Thyroid gland (tissue), 4 donors: ENCODE results near the gene HELLS. TPM values are rescaled to one million over a fixed set of nuclear protein-coding genes. Genes with fewer than 3 reads are reported as not detected.

ENCODE experiments used
- DNase-seq, 2 donors: peaks; one replicate each; pipeline ENCODE4 v3.0.0-alpha.2; 2019
- H3K27ac ChIP-seq, 3 donors: fragments of 200-600 bp; sonication (generic); 1 replicate in 2 of 3; 2 replicates in 1 of 3; pipeline ENCODE4 v1.5.1; 2016 to 2019; ENCODE audit warnings: mild to moderate bottlenecking in 1 of 3, moderate library complexity in 1 of 3
- H3K27me3 ChIP-seq: fragments of 200-600 bp; sonication (generic); one replicate; pipeline ENCODE4 v1.5.1; 2019
- H3K36me3 ChIP-seq, 2 donors: fragments of 200-600 bp; sonication (generic); one replicate each; pipeline ENCODE4 v1.5.1; 2016 to 2019
- H3K4me1 ChIP-seq, 2 donors: fragments of 200-600 bp; sonication (generic); one replicate each; pipeline ENCODE4 v1.5.1; 2017 to 2019
- H3K4me3 ChIP-seq, 3 donors: fragments of 200-600 bp; sonication (generic); replicated peaks in 1 of 3; 1 replicate in 2 of 3; 2 replicates in 1 of 3; pipeline ENCODE4 v1.5.1; 2016; ENCODE audit warnings: mild to moderate bottlenecking in 1 of 3
- H3K9me3 ChIP-seq: fragments of 200-600 bp; sonication (generic); one replicate; pipeline ENCODE4 v1.5.1; 2017
- POLR2A ChIP-seq, 2 donors: fragments of 450-650 bp; IDR thresholded peaks; one replicate each; pipeline ENCODE4 v1.6.1; 2017; ENCODE audit warnings: antibody characterized with exemption in 2 of 2, mild to moderate bottlenecking in 2 of 2, moderate library complexity in 1 of 2
- WGBS, 2 donors: methylation state at CpG; one replicate each; pipeline ENCODE4 v1.1.5; 2017; 5-methylcytosine and 5-hydroxymethylcytosine counted together
- intact Hi-C: fragments of 100-400 bp; cut with DNase I; formaldehyde crosslinking; loops from one replicate; pipeline ENCODE4 v1.15.1; 2023
- total RNA-seq, 4 donors: library from RNA; depleted of rRNA; stranded (reverse); fragments of >200 nt; gene quantifications; one replicate each; pipeline ENCODE4 v1.2.3, GENCODE V29; 2016
- TF ChIP-seq, protein P1 (sequence below), 6 experiments: fragments of 200-600 bp in 3 of 6; fragments of 450-650 bp in 3 of 6; sonication (generic) in 3 of 6; IDR thresholded peaks; one replicate each; pipeline ENCODE4 v1.5.1; 2016 to 2019; ENCODE audit warnings: antibody characterized with exemption in 6 of 6, mild to moderate bottlenecking in 2 of 6, inconsistent platforms in 1 of 6, moderate library complexity in 1 of 6

HELLS gene
- total RNA-seq, 4 donors from 2014 or later, result 2.7 to 11.2 (median 8.4) TPM

DNA sequence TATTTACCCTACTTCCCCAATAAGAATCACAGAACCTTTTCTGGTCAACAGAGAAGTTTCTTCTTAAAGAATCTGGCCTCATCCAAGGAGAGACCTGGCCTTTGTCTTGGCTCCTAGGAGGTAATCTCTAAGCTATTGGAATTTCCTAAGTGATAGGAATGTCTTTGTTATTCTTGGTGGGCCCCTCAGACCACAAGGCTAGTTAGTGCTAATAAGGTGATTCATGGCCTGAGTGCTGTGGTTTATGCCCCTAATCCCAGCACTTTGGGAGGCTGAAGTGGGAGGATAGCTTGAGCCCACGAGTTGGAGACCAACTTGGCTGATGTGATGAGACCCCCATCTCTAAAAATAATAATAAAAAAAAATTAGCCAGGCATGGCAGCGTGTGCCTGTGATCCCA, 78.0 kb downstream of the HELLS start:
- H3K36me3 ChIP-seq, result no peaks in the 10 kb centered on the region
- no peaks in the 10 kb centered on the region for H3K9me3 ChIP-seq
- TF ChIP-seq POLR2A (IDR thresholded peaks at IDR 0.05), result no peak
- TF ChIP-seq, protein P1, sequence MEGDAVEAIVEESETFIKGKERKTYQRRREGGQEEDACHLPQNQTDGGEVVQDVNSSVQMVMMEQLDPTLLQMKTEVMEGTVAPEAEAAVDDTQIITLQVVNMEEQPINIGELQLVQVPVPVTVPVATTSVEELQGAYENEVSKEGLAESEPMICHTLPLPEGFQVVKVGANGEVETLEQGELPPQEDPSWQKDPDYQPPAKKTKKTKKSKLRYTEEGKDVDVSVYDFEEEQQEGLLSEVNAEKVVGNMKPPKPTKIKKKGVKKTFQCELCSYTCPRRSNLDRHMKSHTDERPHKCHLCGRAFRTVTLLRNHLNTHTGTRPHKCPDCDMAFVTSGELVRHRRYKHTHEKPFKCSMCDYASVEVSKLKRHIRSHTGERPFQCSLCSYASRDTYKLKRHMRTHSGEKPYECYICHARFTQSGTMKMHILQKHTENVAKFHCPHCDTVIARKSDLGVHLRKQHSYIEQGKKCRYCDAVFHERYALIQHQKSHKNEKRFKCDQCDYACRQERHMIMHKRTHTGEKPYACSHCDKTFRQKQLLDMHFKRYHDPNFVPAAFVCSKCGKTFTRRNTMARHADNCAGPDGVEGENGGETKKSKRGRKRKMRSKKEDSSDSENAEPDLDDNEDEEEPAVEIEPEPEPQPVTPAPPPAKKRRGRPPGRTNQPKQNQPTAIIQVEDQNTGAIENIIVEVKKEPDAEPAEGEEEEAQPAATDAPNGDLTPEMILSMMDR (IDR thresholded peaks at IDR 0.05), result no peak
- H3K27me3 ChIP-seq, result no peaks in the 10 kb centered on the region
- H3K4me3 ChIP-seq, result no peak overlapping the region
- no peak overlapping the region for H3K27ac ChIP-seq
- WGBS, 2 donors, result 71 to 76% methylated on average over 2 of the region's 2 CpGs
- DNase-seq, result no peak
- intact Hi-C loops, result no loop called here
- H3K4me1 ChIP-seq, result no peaks in the 10 kb centered on the region

DNA sequence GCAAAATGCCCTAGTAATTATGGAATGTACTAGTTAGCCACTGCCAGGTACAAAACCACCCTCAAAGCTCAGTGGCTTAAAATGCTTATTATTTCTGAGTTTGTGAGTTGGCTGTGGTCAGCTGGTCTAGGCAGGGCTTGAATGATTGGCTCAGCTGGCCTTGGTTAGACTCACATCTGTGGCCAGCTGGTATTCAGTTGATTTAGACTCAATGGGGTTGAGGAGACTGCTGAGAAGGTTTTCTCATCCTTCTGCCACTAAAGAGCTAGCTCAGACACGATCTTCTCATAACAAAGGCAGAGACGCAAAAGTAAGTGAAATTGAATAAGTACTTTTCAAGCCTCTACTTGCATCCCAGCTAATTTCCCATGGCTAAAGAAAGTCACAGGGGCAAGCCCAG, 80.9 kb downstream of the HELLS start:
- Histone ChIP-seq H3K36me3 (no peaks in the 10 kb centered on the region), H3K9me3 (no peaks in the 10 kb centered on the region), H3K4me3 (no peak overlapping the region), H3K4me1 (no peaks in the 10 kb centered on the region), H3K27me3 (no peaks in the 10 kb centered on the region), H3K27ac (no peak overlapping the region)
- 52 to 71% methylated on average over 2 of the region's 2 CpGs for WGBS, 2 donors
- no peak for DNase-seq
- no peak for TF ChIP-seq POLR2A (IDR thresholded peaks at IDR 0.05)
- TF ChIP-seq, protein P1 (IDR thresholded peaks at IDR 0.05), result no peak
- intact Hi-C loops, result no loop called here

DNA sequence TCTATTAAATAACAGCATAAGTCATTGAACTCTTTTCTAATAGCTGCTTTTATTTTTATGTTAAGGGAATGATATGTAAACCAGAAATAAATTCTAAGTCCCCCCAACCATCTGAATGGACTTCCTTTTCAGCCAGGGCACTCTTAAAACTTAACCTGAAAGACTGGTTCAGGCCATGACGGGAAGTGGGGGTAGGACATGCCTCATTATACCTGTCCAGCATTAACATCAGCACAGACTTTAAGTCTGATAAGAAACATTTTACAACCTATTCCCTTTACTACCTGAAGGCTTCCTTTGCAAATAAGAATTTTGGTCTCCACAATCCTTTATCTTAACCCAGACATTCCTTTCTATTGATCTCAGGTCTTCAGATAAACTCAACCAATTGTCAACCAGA, 81.9 kb downstream of the HELLS start:
- intact Hi-C loops, result no loop called here
- no peak overlapping the region for H3K4me3 ChIP-seq
- H3K27ac ChIP-seq, result no peak overlapping the region
- no peaks in the 10 kb centered on the region for H3K36me3 ChIP-seq
- no peaks in the 10 kb centered on the region for H3K4me1 ChIP-seq
- 79 to 80% methylated on average over 1 of the region's 1 CpG for WGBS, 2 donors
- no peaks in the 10 kb centered on the region for H3K27me3 ChIP-seq
- DNase-seq, result no peak
- TF ChIP-seq POLR2A (IDR thresholded peaks at IDR 0.05), result no peak
- TF ChIP-seq, protein P1 (IDR thresholded peaks at IDR 0.05), result no peak
- H3K9me3 ChIP-seq, result no peaks in the 10 kb centered on the region

DNA sequence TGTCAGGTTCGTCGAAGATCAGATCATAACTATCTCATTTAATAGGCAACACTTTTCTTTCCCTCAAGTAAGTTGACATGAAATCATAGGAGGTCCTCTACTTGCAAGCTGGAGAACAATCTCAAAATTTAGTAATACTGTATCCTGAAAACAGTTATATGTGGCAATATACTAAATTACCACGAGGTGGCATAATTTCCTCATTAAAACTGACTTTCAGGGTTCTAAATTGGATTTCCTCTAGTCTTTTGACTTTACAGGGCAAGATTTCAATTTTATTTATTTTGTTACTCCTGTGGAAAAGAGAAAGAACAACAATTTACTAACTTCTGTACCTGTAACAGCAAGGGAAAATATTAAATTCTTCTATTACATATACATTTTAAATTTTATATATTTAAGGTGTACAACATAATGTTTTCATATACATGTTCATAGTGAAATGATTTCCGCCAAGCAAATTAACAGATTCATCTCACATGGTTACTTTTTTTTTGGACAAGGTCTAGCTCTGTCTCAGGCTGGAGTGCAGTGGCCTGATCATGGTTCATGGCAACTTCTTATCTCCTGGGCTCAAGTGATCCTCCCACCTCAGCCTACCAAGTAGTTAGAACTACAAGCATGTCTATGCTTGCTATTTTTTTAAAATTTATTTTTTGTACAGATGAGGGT, 84.6 kb downstream of the HELLS start:
- 24 to 25% methylated on average over 4 of the region's 4 CpGs for WGBS, 2 donors
- Histone ChIP-seq H3K27me3 (no peaks in the 10 kb centered on the region), H3K4me1 (no peaks in the 10 kb centered on the region), H3K36me3 (no peaks in the 10 kb centered on the region), H3K27ac (no peak overlapping the region), H3K4me3 (no peak overlapping the region), H3K9me3 (no peaks in the 10 kb centered on the region)
- intact Hi-C loops, result no loop called here
- TF ChIP-seq, protein P1 (IDR thresholded peaks at IDR 0.05), result peak in 3 of 6 experiments; percentile 62 to 66 (median 63)
- TF ChIP-seq POLR2A (IDR thresholded peaks at IDR 0.05), result no peak
- DNase-seq, result no peak

DNA sequence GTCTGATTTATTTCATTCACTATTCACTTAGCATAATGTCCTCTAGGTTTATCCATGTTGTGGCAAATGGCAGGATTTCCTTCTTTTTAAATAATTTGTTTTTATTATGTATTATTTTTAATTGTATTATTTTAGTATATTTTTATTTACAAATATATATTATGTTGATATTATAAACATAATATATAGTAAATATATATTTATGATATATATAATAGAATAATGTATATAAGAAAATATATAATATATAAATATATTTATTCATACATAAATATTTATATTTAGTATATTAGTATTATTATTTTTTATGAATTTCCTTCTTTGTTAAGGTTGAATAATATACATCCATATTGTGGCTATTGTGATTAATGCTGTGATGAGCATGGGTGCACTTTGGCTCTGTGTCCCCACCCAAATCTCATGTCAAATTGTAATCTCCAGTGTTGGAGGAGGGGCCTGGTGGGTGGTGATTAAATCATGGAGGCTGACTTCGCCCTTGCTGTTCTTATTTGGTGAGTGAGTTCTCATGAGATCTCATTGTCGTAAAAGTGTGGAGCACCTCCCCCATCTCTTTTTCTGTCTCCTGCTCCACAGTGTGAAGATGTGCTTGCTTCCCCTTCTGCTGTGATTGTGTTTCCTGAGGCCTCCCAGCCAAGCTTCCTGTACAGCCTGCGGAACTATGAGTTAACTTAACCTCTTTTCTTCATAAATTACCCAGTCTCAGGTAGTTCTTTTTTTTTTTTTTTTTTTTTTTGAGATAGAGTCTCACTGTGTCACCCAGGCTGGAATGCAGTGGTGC, 85.7 kb downstream of the HELLS start:
- no peaks in the 10 kb centered on the region for H3K4me1 ChIP-seq
- no peak for DNase-seq
- H3K27me3 ChIP-seq, result no peaks in the 10 kb centered on the region
- TF ChIP-seq, protein P1 (IDR thresholded peaks at IDR 0.05), result no peak
- no peak for TF ChIP-seq POLR2A (IDR thresholded peaks at IDR 0.05)
- no peaks in the 10 kb centered on the region for H3K36me3 ChIP-seq
- WGBS, 2 donors, result 78 to 84% methylated on average over 3 of the region's 3 CpGs
- H3K9me3 ChIP-seq, result no peaks in the 10 kb centered on the region
- intact Hi-C loops, result no loop called here
- no peak overlapping the region for H3K4me3 ChIP-seq
- H3K27ac ChIP-seq, result no peak overlapping the region
